Keratinocyte (primary cell): ENCODE measurements around the gene TSPAN11.

Experiments
- EZH2 ChIP-seq: IDR thresholded peaks from one replicate; pipeline ENCODE4 v1.6.1; 2012; ENCODE audit warnings: inconsistent platforms, mild to moderate bottlenecking, low read length, moderate library complexity
- TF ChIP-seq, protein P1 (sequence below), 3 experiments: IDR thresholded peaks in 1 of 3; conservative IDR thresholded peaks in 1 of 3; optimal IDR thresholded peaks in 1 of 3; 2 replicates in 2 of 3; 3 replicates in 1 of 3; pipeline versions ENCODE3 to v1.5.1; 2011; ENCODE audit warnings: low read length in 3 of 3, mild to moderate bottlenecking in 3 of 3, moderate library complexity in 2 of 3, control low read depth in 1 of 3, inconsistent platforms in 1 of 3; ENCODE audit not compliant: insufficient read depth in 2 of 3; ENCODE audit errors: extremely low read depth in 1 of 3

DNA sequence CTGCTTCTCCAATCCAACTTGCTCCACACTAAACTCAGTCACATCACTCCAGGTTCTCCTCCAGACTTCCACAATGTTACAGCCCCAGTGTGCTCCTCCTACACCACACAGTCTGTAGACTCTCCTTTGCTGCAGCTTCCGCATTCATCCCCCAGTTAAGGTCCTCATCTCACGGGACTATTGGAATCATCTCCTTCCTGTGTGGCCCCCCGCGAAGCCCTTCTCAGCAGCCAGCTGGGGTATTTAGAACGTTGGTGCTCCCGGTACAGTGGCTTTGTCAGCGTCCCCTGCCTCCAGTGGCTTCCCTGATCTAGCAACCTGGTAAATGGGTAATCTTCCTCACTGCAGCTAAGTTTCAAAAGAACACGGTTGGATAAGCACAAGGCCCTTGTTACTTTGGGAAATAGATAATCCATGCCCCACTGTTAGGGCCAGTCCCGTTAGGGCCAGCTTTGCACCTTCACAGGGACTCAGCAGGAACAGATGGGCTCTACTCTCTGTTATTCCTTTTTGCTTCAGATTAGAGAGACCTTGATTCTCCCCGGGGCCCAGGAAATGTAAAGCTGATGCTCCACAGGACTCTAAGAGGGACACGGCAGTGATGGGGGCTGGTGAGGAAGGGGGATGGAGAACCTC is 823 bp upstream of the TSPAN11 start:
- TF ChIP-seq, protein P1, sequence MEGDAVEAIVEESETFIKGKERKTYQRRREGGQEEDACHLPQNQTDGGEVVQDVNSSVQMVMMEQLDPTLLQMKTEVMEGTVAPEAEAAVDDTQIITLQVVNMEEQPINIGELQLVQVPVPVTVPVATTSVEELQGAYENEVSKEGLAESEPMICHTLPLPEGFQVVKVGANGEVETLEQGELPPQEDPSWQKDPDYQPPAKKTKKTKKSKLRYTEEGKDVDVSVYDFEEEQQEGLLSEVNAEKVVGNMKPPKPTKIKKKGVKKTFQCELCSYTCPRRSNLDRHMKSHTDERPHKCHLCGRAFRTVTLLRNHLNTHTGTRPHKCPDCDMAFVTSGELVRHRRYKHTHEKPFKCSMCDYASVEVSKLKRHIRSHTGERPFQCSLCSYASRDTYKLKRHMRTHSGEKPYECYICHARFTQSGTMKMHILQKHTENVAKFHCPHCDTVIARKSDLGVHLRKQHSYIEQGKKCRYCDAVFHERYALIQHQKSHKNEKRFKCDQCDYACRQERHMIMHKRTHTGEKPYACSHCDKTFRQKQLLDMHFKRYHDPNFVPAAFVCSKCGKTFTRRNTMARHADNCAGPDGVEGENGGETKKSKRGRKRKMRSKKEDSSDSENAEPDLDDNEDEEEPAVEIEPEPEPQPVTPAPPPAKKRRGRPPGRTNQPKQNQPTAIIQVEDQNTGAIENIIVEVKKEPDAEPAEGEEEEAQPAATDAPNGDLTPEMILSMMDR (optimal IDR thresholded peaks at IDR 0.05 in 1 of 3, IDR thresholded peaks at IDR 0.05 in 1 of 3, conservative IDR thresholded peaks at IDR 0.05 in 1 of 3; ENCODE audit: extremely low read depth in 1 of 3, insufficient read depth in 2 of 3, low read length in 3 of 3): no peak
- TF ChIP-seq EZH2: no peak
